Measurements from ENCODE around the gene TMEM117. TPM values are rescaled to one million over a fixed set of nuclear protein-coding genes. Genes with fewer than 3 reads are reported as not detected.
"Not testable (repeated sequence)": the region's sequence is repeated elsewhere in the genome, so short reads cannot be mapped to it uniquely, and the experiment has no call there.

Gene TMEM117
- total and polyA plus RNA-seq, 2 donors (not counting 1 experiment from before 2014, with no cell fraction given): 2.0 to 10.4 TPM

DNA sequence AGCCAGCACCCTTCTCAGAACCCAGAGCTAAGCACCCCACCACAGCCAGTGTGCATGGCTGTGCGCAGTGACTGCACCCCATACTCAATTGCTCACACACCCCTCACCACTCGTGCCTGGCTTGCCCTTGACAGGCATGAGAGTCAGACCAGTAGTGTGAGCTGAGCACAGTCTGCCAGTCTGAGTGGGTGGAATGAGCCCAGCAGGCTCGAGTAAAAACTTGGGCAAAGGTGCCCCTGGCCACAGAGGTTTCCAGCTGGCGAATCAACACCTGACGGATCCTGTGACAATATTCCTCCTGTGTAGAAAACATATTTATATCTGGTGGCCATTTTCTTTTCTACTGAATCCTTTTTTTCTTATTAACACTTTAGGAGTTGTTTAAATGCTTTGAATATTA lies 202.5 kb downstream of the TMEM117 start:
- Histone ChIP-seq H3K36me3 (replicated peaks in 1 of 2; ENCODE audit: control extremely low read depth in 1 of 2, control insufficient read depth in 1 of 2, extremely low read depth in 1 of 2, insufficient read depth in 2 of 2, low read length in 1 of 2) (no peaks in the 10 kb centered on the region), H3K4me3 (ENCODE audit: control extremely low read depth in 1 of 5, extremely low read depth in 1 of 5, insufficient read depth in 1 of 5, low read depth in 2 of 5, low read length in 4 of 5) (no peak overlapping the region), H3K4me1 (ENCODE audit: control insufficient read depth in 2 of 2, insufficient read depth in 2 of 2, low read length in 2 of 2) (no peaks in the 10 kb centered on the region), H3K9ac (ENCODE audit: low read length) (no peak overlapping the region), H3K79me2 (ENCODE audit: control insufficient read depth, insufficient read depth, low read length) (no peaks in the 10 kb centered on the region), H3K4me2 (replicated peaks; ENCODE audit: low read depth, low read length, poor library complexity, severe bottlenecking) (no peak overlapping the region), H4K20me1 (ENCODE audit: control insufficient read depth, insufficient read depth, low read length, poor library complexity, severe bottlenecking) (no peaks in the 10 kb centered on the region), H3K9me3 (ENCODE audit: control extremely low read depth in 1 of 3, control insufficient read depth in 2 of 3, insufficient read depth in 1 of 3, low read length in 2 of 3) (no peaks in the 10 kb centered on the region), H3K27ac (ENCODE audit: low read length in 2 of 2) (no peak overlapping the region), H3K27me3 (replicated peaks in 1 of 4; ENCODE audit: control extremely low read depth in 1 of 4, control insufficient read depth in 3 of 4, insufficient read depth in 4 of 4, low read length in 3 of 4) (no peaks in the 10 kb centered on the region), H2AFZ (ENCODE audit: insufficient read depth, low read depth, low read length, poor library complexity, severe bottlenecking) (no peak overlapping the region)
- ChIA-PET POLR2A (no interaction called here), CTCF (no interaction called here)
- H3K9me3 Mint-ChIP-seq (ENCODE audit: insufficient read depth): no peaks in the 10 kb centered on the region
- 85% methylated on average over 2 of the region's 5 CpGs for WGBS (ENCODE audit: insufficient coverage)
- TF ChIP-seq, protein P1, sequence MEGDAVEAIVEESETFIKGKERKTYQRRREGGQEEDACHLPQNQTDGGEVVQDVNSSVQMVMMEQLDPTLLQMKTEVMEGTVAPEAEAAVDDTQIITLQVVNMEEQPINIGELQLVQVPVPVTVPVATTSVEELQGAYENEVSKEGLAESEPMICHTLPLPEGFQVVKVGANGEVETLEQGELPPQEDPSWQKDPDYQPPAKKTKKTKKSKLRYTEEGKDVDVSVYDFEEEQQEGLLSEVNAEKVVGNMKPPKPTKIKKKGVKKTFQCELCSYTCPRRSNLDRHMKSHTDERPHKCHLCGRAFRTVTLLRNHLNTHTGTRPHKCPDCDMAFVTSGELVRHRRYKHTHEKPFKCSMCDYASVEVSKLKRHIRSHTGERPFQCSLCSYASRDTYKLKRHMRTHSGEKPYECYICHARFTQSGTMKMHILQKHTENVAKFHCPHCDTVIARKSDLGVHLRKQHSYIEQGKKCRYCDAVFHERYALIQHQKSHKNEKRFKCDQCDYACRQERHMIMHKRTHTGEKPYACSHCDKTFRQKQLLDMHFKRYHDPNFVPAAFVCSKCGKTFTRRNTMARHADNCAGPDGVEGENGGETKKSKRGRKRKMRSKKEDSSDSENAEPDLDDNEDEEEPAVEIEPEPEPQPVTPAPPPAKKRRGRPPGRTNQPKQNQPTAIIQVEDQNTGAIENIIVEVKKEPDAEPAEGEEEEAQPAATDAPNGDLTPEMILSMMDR (IDR thresholded peaks at IDR 0.05): no peak
- TF ChIP-seq EZH2 (IDR thresholded peaks at IDR 0.05; ENCODE audit: borderline replicate concordance, insufficient read depth, low read depth, low read length, poor library complexity, severe bottlenecking): no peak
- no peak for DNase-seq
- H3K4me1 Mint-ChIP-seq: no peaks in the 10 kb centered on the region
- ATAC-seq (ENCODE audit: low read depth): no peak
- H3K27me3 Mint-ChIP-seq: no peaks in the 10 kb centered on the region
- no peak overlapping the region for H3K27ac Mint-ChIP-seq
- intact Hi-C loops (cut with micrococcal nuclease): no loop called here
- H3K4me3 Mint-ChIP-seq: no peak overlapping the region

DNA sequence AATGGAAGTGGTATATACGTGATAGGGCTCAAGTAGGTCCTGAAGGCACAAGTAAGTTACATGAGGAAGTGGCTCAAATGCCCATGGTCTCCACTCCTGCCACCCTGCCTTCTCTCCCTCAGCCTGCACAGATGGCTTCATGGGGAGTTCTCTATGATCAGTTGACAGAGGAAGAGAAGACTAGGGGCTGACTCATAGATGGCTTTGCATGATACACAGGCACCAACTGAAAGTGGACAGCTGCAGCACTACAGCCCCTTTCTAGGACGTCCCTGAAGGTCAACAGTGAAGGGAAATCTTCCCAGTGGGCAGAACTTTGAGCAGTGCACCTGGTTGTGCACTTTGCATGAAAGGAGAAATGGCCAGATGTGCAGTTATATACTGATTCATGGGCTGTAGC lies 208.6 kb downstream of the TMEM117 start:
- CTCF ChIA-PET; intact Hi-C loops (cut with micrococcal nuclease); H3K27ac Mint-ChIP-seq; H3K4me3 ChIP-seq (ENCODE audit: control extremely low read depth in 1 of 5, extremely low read depth in 1 of 5, insufficient read depth in 1 of 5, low read depth in 2 of 5, low read length in 4 of 5); H3K9me3 Mint-ChIP-seq (ENCODE audit: insufficient read depth); POLR2A ChIA-PET; H3K36me3 ChIP-seq (replicated peaks in 1 of 2; ENCODE audit: control extremely low read depth in 1 of 2, control insufficient read depth in 1 of 2, extremely low read depth in 1 of 2, insufficient read depth in 2 of 2, low read length in 1 of 2); H3K4me3 Mint-ChIP-seq; H3K4me1 ChIP-seq (ENCODE audit: control insufficient read depth in 2 of 2, insufficient read depth in 2 of 2, low read length in 2 of 2); DNase-seq; H3K9me3 ChIP-seq (ENCODE audit: control extremely low read depth in 1 of 3, control insufficient read depth in 2 of 3, insufficient read depth in 1 of 3, low read length in 2 of 3); H2AFZ ChIP-seq (ENCODE audit: insufficient read depth, low read depth, low read length, poor library complexity, severe bottlenecking); ATAC-seq (ENCODE audit: low read depth); H3K27me3 ChIP-seq (replicated peaks in 1 of 4; ENCODE audit: control extremely low read depth in 1 of 4, control insufficient read depth in 3 of 4, insufficient read depth in 4 of 4, low read length in 3 of 4); H3K27me3 Mint-ChIP-seq; H3K4me2 ChIP-seq (replicated peaks; ENCODE audit: low read depth, low read length, poor library complexity, severe bottlenecking); H3K9ac ChIP-seq (ENCODE audit: low read length); H3K27ac ChIP-seq (ENCODE audit: low read length in 2 of 2); H3K4me1 Mint-ChIP-seq; H3K79me2 ChIP-seq (ENCODE audit: control insufficient read depth, insufficient read depth, low read length); H4K20me1 ChIP-seq (ENCODE audit: control insufficient read depth, insufficient read depth, low read length, poor library complexity, severe bottlenecking): not testable (repeated sequence)
- WGBS (ENCODE audit: insufficient coverage): 89% methylated on average over 1 of the region's 2 CpGs

All from B cell (primary cell).